HG03469 (cell line): Measurements from ENCODE around the gene LRRC28.
"Not testable (repeated sequence)": the region's sequence is repeated elsewhere in the genome, so short reads cannot be mapped to it uniquely, and the experiment has no call there.

Experiments used
- ATAC-seq: cut with Tn5 transposase; IDR thresholded peaks from one replicate; pipeline ENCODE4 v1.9.1; 2021; ENCODE audit warnings: mild to moderate bottlenecking, moderate library complexity, moderate number of reproducible peaks; ENCODE audit not compliant: unreplicated experiment

Gene LRRC28

DNA sequence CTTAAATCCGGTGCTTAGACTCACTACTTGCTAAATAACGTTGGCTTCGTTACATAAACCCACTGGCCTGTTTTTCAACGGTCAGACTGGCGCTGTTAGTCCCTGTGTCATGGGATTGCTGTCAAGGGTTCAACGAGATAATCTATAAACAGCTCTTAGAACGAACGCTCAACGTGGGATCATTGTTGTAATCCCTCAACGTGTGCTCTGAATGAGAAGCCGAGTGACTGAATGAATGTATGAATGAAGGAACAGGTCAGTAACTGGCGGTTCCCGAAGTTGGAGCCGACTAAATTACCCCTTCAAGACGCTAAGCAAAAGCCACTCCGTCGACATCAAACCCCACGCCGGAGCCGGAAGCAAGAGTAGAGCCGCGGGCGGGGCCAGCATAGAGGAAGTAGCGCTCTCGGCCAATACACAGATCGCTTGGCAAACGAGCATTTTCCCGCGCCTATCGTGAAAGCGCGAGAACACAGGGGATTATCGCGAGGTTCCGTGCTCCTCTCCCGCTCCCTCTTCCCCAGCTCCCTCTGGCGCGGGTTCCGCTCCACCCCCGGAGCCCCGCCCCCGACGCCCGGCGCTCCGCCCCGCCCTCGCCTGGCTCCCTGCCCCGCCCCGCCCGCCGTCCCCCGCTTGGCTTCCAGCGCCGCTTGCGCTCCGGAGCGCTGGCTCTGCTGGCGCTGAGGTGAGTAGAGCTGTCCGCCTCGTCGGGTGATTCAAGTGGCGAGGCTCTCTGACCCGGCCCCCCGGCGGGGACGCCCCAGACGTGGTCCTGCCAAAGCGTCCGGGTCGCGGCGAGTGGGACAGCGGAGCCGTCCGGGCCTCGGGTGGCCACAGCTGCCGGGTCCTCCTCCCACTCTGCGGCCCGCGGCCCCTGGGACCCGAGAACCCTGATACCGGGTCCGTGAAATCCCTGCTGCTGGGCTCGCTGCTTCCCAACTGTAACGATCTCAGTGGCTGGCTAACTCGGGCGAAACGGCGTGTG lies at the start of gene LRRC28:
Gene LRRC28 (plus strand): TSS at position 625 of the 985 bp plus-strand sequence. CDS start 4,477 bp downstream, outside the sequence.
- peak; percentile 90 for ATAC-seq

DNA sequence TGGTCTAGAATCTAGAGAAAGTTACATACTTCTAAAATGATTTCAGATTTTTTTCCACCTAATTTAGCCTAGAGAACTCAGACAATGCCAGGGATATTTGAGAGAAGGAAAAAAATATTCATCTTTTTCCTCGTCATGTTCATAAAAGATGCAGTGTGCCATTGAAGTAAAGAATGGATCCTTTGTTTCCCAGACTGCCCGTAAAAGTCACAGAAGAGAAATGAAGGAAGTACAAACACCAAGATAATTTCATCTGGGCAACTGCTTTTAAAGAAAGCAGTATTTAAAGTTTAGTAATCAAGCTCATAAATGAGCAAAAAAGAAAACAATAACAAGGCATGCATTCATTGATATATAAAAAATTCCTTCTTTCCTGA lies 49.1 kb upstream of the LRRC28 start:
- ATAC-seq, result no peak

DNA sequence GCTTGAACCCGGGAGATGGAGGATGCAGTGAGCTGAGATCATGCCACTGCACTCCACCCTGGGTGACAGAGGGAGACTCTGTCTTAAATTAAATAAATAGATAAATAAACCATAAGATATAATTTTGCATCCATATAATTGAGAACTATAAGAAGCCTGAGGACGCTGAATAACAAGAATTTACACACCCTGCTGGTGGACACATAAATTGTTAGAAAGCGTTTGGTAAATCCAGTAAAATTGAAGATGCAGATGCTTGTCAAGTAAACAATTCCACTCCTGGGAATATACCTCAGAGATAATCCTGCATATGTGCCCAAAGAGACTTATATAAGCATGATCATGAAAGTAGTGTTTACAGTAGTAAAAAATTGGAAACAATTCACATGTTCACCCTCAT lies 43.6 kb upstream of the LRRC28 start:
- no peak for ATAC-seq

DNA sequence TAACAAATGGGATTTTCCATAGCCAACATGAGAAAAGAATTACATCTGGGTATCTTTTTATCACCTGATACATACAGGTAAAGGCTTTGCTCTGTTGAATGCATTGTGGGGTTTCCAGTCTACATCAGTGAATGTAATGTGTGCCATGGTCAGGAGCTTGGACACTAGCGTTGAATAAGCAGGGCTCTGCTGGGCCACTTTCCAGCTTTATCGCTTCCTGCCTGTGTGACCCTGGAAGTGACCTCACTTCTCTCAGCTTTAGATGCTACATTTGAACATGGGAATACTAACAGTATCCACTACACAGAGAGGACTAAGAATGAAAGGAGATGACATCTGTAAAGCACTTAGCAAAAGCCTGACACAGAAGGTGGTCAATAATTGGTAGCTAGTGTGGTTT lies 42.0 kb upstream of the LRRC28 start:
- no peak for ATAC-seq

DNA sequence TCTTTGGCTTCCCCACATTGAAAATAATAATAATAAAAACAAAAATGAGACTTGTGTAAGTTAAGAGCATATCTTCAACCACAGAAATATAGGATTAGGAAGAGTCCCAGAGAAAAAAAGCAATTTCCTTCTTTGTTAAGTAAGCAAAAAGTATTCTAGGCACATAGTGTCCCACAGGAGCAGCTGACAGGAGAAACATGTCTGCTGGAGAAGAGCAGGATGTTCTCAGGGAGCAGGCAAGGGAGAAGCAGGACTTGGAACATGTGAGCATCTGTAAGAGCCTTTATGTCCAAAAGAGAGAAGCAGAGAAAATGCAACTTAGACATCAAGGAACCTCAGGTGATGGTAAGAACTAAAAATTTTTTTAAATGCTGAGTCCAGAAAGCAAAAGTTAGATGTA lies 40.9 kb upstream of the LRRC28 start:
- no peak for ATAC-seq

DNA sequence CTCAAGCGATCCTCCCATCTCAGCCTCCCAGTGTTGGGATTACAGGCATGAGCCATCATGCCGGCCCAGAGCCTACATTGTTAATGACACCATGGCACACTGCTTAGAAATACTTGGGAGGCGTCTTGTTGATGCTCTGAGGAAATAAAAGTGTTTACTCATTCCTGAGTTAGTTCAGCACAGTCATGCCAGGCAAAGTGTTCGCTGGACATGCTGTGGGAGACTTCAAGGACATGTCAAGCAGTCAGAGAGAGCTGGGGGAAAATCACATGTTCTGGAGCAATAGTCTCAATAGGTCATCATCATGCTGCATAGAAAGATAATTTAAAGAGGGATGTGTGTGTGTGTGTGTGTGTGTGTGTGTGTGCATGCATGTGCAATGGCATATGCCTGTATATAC lies 39.4 kb upstream of the LRRC28 start:
- ATAC-seq, result no peak

DNA sequence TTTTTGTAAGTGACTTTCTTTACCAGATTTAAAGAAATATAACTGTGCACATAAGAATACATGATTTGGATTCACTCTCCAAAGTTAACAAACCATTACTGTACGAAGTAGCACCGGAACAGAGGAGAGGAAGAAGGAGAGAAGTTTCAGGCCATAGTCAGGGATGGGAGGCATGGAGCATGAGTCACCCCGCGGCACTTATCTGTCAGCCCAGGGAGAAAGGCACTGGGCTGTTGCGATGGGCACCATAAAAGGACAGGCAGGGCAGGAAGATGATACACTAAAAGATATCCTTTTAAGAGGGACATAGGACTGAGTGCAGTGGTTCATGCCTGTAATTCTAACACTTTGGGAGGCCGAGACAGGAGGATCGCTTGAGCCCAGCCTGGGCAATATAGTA lies 38.9 kb upstream of the LRRC28 start:
- ATAC-seq, result no peak

DNA sequence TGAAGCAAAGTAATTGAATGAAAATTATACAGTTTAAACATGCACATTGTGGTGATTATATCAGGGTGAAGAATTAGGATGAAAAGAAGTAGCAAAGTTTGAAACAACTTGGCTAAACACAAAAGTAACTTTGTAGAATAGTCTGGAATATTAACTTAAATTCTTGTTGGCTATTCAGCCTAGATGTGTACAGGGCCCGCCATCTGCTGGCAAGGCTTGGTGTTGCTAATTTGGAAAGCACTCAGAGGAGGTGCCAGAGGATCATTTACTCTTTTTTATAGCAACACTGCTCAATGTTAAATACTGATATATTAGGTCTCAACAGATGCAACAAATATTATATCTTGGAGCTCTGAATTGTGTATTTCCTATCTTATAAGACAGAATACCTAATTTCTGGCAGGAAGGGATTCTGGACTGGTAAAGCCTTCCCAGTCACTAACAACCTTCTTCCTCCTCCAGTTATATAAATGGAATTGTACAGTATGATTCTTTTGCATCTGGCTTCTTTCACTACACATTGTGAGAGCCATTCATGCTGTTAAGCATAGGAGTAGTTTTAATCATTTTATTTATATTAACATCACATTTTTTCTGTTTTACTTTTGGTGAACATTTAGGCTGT lies 38.0 kb upstream of the LRRC28 start:
- peak; percentile 60 for ATAC-seq

DNA sequence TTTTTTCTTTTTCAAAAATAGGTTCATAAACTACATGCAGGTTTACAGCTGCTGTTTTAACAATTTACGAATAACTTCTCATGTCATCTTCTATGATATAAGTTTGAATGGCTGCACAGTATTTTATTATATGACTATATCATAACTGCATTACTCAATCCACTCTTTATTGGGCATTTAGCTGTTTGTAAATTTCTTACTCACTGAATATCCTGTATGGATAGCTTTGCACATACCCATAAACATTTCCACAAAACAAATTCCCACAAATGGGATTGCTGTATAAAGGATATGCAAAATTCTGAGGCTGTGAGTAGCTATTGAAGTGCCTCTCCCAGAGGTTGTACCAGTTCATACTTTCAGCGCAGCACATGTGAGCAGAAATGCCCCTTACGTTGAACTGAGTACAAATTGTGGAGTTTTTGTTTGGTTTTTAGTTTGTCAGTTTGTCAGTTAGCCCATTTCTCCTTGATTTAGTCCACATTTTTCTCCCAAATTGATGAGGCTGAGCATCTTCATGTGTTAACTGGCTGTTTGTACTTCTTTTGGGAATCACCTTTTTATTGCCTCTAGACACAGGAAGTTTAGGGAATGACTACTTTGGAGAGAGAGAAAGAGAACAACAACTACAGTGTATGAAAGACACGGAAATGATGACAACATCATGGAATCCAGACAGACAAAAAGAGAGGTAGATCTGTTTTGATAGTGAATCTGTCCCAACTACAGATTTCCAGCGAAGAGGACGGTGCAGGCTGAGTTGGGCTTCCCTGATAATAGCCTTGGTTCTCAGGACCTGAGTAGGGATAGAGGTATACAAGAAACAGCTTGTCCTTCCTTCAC lies 26.7 kb upstream of the LRRC28 start:
- ATAC-seq, result no peak

DNA sequence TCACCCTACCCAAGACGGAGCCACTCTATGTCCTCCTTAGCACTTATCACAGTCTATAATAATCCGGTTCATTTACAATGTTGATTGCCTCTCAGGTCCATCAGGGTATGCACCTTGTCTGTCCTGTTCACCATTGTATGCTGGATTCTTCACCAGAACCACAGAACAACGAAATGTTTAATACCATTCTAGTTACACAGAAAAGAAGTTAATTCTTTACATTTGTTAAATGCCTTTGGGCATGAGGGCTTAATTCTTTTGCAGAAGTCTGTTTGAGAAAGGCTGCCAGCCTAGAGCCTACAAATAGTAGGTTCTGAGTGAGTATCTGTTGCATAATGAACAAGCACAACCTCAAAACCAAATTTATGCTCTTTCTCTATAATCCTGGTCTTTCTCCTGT lies 24.5 kb upstream of the LRRC28 start:
- ATAC-seq, result no peak

DNA sequence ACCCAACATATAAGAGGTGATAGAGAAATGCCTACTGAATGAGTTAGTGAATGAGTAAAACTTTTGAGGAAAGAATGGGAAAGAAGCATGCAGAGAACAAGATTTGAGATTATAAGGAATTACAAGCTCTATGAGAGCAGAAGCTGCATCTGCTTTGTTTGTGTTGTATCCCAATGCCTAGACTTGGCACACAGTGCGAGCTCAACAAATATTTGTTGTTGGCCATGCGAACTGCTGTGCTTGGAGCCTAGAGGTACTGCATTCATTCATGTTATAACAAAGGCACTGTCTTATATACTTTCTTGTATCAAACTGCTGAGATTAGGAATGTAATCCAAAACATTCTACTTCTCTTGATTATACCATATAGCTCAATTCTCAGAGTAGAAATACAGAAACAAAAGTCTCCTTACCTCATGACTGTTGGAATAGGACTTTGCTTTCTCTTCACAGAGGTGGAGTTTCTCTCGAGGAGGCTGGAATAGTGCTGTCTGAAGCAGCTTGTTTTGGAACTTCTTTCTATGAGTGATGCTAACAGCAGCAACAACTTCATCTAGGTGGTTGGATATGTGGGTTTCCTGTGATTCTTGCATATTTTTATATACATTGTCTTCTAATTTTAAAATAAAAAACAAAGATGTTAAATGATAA lies 23.0 kb upstream of the LRRC28 start:
- ATAC-seq, result no peak

DNA sequence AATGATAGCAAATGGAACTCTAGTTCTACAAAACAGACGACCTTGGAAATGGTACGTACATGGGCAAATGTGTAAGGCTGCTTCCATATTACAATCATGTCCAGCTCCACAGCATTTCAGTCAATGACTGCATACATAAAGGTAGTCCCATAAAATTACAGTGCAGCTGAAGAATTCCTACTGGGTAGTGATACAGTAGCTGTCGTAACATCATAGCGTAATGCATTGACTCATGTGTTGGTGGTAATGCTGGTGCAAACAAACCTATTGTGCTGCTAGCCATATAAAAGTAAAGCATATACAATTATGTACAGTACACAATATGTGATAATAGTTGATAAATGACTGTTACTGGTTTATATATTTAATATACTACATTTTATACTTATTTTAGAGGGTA lies 20.4 kb upstream of the LRRC28 start:
- no peak for ATAC-seq

DNA sequence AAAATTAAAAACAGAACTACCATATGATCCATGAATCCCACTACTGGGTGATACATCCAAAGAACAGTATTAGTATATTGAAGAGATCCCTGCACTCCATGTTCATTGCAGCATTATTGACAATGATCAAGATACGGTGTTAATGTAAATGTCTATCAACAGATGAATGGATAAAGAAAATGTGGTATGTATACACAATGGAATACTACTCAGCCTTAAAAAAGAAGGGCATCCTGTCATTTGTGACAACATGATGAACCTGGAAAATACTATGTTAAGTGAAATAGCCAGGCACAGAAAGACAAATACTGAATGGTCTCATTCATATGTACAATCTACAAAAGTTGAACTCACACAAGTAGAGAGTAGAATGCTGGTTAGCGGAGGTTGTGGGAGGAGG lies 18.5 kb upstream of the LRRC28 start:
- no peak for ATAC-seq

DNA sequence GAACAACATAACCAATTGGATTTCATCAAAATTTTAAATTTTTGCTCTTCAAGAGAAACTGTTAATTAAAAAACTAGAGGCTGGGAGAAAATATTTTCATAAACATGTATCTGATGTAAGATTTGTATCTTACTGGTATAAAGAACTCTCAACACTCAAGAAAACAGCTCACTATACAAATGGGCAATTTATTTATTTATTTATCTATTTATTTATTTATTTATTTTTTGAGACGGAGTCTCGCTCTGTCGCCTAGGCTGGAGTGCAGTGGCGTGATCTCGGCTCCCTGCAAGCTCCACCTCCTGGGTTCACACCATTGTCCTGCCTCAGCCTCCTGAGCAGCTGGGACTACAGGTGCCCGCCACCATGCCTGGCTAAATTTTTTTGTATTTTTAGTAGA lies 17.1 kb upstream of the LRRC28 start:
- ATAC-seq, result not testable (repeated sequence)

DNA sequence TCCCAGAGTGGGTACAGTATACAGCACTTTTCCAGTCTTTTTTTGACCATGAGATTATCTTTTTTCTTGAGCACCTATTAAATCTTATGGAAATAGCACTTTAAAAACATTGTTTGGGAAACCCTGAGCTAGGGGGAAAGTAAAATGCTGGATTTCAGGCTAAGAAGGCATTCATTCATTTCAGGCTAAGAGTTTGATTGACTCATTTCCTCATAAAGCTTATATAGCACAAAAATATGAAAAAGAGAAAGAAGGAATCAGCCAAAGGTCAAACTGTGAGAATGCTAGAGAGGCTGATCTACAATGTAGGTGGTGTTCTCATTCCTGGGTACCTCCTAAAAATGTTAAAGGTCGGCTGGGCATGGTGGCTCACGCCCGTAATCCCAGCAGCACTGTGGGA lies 12.4 kb upstream of the LRRC28 start:
- ATAC-seq, result no peak

DNA sequence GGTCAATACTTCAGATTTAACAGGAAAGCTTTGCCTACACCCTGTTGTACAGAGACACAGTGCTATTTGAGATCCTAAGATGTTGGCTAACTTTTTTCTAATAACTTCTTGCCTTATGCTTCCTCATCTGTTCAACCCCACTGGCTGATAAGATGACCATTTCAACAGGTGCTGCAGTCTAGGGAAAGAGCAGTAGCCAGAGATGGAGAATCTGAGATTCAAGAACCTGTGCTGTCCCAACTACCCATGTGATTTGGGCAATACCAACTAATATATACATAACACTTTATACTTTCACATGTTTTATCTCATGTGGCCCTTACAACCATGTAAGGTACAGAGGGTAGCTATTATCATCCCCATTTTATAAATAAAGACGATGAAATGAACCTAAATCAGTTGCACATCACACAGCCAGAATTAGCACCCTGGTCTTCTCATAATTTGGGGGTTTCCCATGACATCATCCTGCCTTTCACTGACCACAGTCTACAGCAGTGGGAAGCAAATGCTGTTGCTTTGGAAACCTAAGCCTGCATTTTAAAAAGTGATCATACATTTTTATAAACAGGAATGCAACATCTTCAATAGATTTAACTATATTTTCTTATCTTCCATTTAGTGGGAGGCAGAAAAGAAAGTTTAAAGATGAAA lies 11.6 kb upstream of the LRRC28 start:
- peak; percentile 91 for ATAC-seq

DNA sequence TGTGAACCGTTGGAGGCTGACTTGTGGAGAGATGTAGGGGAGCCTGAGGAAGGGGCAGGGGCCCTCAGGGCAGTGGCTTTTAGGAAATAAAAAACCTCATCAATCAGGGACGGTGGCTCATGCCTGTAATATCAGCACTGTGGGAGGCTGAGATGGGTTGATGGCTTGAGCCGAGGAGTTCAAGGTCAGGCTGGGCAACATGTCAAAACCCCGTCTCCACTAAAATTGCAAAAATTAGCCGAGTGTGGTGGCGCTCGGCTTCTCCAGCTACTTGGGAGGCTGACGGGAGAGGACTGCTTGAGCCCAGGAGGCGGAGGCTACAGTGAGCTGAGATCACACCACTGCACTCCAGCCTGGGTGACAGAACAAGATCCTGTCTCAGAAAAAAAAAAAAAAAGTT lies 9.5 kb upstream of the LRRC28 start:
- no peak for ATAC-seq

DNA sequence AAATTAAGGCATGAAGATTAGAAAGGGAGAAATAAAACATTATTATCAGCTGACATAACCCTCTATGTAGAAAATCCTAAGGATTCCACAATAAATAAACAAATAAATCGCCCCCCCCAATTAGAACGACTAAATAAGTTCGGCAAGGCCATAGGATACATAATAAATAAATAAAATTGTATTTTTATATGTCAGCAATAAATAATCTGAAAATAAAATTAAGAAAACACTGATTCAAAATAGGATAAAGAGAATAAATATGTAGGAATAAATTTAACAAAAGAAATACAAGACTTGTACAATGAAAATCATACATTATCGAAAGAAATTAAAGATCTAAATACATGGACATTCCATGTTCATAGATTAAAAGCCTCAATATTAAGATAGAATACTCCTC lies 7.0 kb upstream of the LRRC28 start:
- no peak for ATAC-seq

DNA sequence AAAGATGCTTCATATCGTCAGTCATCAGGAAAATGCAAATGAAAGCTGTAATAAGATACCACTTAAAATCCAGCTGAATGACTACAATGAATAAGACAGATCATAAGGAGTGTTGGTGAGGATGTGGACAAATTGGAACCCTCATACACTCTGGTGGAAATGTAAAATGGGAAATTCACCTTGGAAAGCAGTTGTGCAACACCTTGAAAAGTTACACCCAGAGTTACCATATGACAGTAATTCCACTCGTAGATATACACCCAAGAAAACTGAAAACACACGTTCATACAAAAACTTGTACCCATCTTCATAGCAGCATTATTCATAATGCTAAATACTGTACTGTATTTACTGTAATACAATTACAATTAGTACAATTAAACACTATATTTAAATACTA lies 4.2 kb upstream of the LRRC28 start:
- no peak for ATAC-seq

DNA sequence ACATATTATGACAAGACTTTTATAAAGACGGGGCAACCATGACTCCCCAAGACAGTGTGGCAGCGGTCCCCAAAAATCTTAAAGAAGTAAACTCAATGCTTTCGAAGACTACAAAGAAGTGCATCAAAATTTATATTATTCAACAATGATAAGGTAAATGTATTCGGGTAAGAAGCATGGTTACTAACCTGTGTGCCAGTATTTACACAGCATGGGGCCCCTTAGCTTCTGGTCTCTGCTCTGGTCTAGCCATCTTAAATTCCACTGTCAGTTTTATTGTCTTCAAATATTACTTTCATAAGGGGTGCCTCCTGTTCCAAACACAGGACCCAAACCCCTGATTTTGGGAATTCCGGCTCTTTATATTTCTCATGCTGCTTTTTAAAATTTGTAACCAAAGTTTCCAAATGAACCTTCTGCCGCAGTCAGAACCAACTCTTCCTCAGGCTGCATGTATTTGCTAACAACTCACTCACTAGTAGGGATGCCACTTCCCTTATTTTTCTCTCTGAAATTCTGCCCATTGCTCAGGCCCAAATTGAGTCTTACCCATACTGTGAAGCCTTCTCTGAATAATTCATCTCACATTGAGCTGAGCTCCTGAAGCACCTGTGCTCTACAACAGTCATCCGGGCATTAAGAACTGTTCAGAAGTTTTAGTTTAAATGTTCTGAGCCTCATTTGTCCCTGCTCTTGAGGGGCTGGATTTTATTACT lies 3.1 kb upstream of the LRRC28 start:
- no peak for ATAC-seq
